ENCODE results near the gene CTTNBP2NL. TPM values are rescaled to one million over a fixed set of nuclear protein-coding genes. Genes with fewer than 3 reads are reported as not detected.

Gene CTTNBP2NL
- total and polyA plus RNA-seq, 2 experiments from 2014 or later: 19.2 to 38.4 TPM

GRCh38 chr1:112506306-112506705, 110.3 kb downstream of the CTTNBP2NL start:
- no peak overlapping the region for H3K9ac ChIP-seq
- in situ Hi-C loops (cut with MboI): no loop called here

GRCh38 chr1:112506731-112507130, 110.7 kb downstream of the CTTNBP2NL start:
- peaks cover 16% of the 10 kb centered on the region; the same call in 1 of the 2 replicates for H3K4me1 ChIP-seq (ENCODE audit: insufficient read depth)
- H3K36me3 ChIP-seq (ENCODE audit: low read depth): no peaks in the 10 kb centered on the region
- 84 to 85% methylated on average over 8 of the region's 8 CpGs for WGBS, 2 experiments (ENCODE audit: low coverage in 1 of 2, low lambda C conversion rate in 2 of 2, missing lambda C conversion rate in 2 of 2)
- in situ Hi-C loops (cut with MboI): no loop called here
- no peaks in the 10 kb centered on the region for H4K20me1 ChIP-seq (ENCODE audit: insufficient read depth)
- no peaks in the 10 kb centered on the region for H3K9me3 ChIP-seq (ENCODE audit: low read depth)
- H3F3A ChIP-seq (ENCODE audit: insufficient read depth): peaks cover 7% of the 10 kb centered on the region; the same call in 1 of the 2 replicates
- H3K9ac ChIP-seq: no peak overlapping the region
- no peaks in the 10 kb centered on the region for H3K27me3 ChIP-seq (replicated peaks; ENCODE audit: insufficient read depth)
- TF ChIP-seq EZH2 (IDR thresholded peaks at IDR 0.05; ENCODE audit: insufficient read depth, poor library complexity, severe bottlenecking) (no peak), EZH2phosphoT487 (IDR thresholded peaks at IDR 0.05; ENCODE audit: insufficient read depth, low read depth) (no peak)
- no peak overlapping the region for H3K4me3 ChIP-seq
- no peaks in the 10 kb centered on the region for H3K79me2 ChIP-seq (ENCODE audit: insufficient read depth)
- H3K9me2 ChIP-seq (ENCODE audit: insufficient read depth): no peaks in the 10 kb centered on the region
- DNase-seq: no peak
- H3K4me2 ChIP-seq (ENCODE audit: unreplicated experiment): no peak overlapping the region
- H3K27ac ChIP-seq: no peak overlapping the region
- no peak overlapping the region for H2AFZ ChIP-seq

More at GRCh38 chr1:112506306-112506705, 110.3 kb downstream of the CTTNBP2NL start:
- Histone ChIP-seq H3K36me3 (ENCODE audit: low read depth) (no peaks in the 10 kb centered on the region), H3K27me3 (replicated peaks; ENCODE audit: insufficient read depth) (no peaks in the 10 kb centered on the region), H3K4me1 (ENCODE audit: insufficient read depth) (peaks cover 16% of the 10 kb centered on the region; the same call in 1 of the 2 replicates), H4K20me1 (ENCODE audit: insufficient read depth) (no peaks in the 10 kb centered on the region), H3K9me3 (ENCODE audit: low read depth) (no peaks in the 10 kb centered on the region), H2AFZ (no peak overlapping the region), H3K9me2 (ENCODE audit: insufficient read depth) (no peaks in the 10 kb centered on the region), H3F3A (ENCODE audit: insufficient read depth) (peaks cover 7% of the 10 kb centered on the region; the same call in 1 of the 2 replicates), H3K79me2 (ENCODE audit: insufficient read depth) (no peaks in the 10 kb centered on the region), H3K4me2 (ENCODE audit: unreplicated experiment) (no peak overlapping the region), H3K27ac (no peak overlapping the region), H3K4me3 (no peak overlapping the region)
- TF ChIP-seq EZH2phosphoT487 (IDR thresholded peaks at IDR 0.05; ENCODE audit: insufficient read depth, low read depth) (no peak), EZH2 (IDR thresholded peaks at IDR 0.05; ENCODE audit: insufficient read depth, poor library complexity, severe bottlenecking) (no peak)
- DNase-seq: no peak
- 90 to 93% methylated on average over 2 of the region's 2 CpGs for WGBS, 2 experiments (ENCODE audit: low coverage in 1 of 2, low lambda C conversion rate in 2 of 2, missing lambda C conversion rate in 2 of 2)

- Histone ChIP-seq H3K27me3 (replicated peaks; ENCODE audit: insufficient read depth) (no peaks in the 10 kb centered on the region), H3K9me3 (ENCODE audit: low read depth) (no peaks in the 10 kb centered on the region)
Measured at GRCh38 chr1:112507336-112507735, 111.3 kb downstream of the CTTNBP2NL start.

GRCh38 chr1:112507921-112508277, 111.9 kb downstream of the CTTNBP2NL start:
- DNase-seq: peak; percentile 29
- H3K27me3 ChIP-seq (replicated peaks; ENCODE audit: insufficient read depth): no peaks in the 10 kb centered on the region
- in situ Hi-C loops (cut with MboI): no loop called here

More at GRCh38 chr1:112507336-112507735, 111.3 kb downstream of the CTTNBP2NL start:
- H4K20me1 ChIP-seq (ENCODE audit: insufficient read depth): no peaks in the 10 kb centered on the region
- H3K27ac ChIP-seq: no peak overlapping the region
- H3F3A ChIP-seq (ENCODE audit: insufficient read depth): peaks cover 7% of the 10 kb centered on the region; the same call in 1 of the 2 replicates
- in situ Hi-C loops (cut with MboI): no loop called here
- no peak overlapping the region for H2AFZ ChIP-seq
- H3K9ac ChIP-seq: no peak overlapping the region
- no peaks in the 10 kb centered on the region for H3K36me3 ChIP-seq (ENCODE audit: low read depth)
- no peaks in the 10 kb centered on the region for H3K9me2 ChIP-seq (ENCODE audit: insufficient read depth)
- H3K4me1 ChIP-seq (ENCODE audit: insufficient read depth): peaks cover 14% of the 10 kb centered on the region; the same call in 1 of the 2 replicates
- no peak for TF ChIP-seq EZH2phosphoT487 (IDR thresholded peaks at IDR 0.05; ENCODE audit: insufficient read depth, low read depth)
- TF ChIP-seq EZH2 (IDR thresholded peaks at IDR 0.05; ENCODE audit: insufficient read depth, poor library complexity, severe bottlenecking): no peak
- no peaks in the 10 kb centered on the region for H3K79me2 ChIP-seq (ENCODE audit: insufficient read depth)
- DNase-seq: no peak
- H3K4me2 ChIP-seq (ENCODE audit: unreplicated experiment): no peak overlapping the region
- 81 to 84% methylated on average over 8 to 9 of the region's 9 CpGs for WGBS, 2 experiments (ENCODE audit: low coverage in 1 of 2, low lambda C conversion rate in 2 of 2, missing lambda C conversion rate in 2 of 2)
- H3K4me3 ChIP-seq: no peak overlapping the region; the same call in 1 of the 2 replicates

More at GRCh38 chr1:112507921-112508277, 111.9 kb downstream of the CTTNBP2NL start:
- TF ChIP-seq EZH2phosphoT487 (IDR thresholded peaks at IDR 0.05; ENCODE audit: insufficient read depth, low read depth) (no peak), EZH2 (IDR thresholded peaks at IDR 0.05; ENCODE audit: insufficient read depth, poor library complexity, severe bottlenecking) (no peak)
- Histone ChIP-seq H3K36me3 (ENCODE audit: low read depth) (no peaks in the 10 kb centered on the region), H3K4me1 (ENCODE audit: insufficient read depth) (peaks cover 9% of the 10 kb centered on the region; the same call in 1 of the 2 replicates), H3K9ac (no peak overlapping the region), H4K20me1 (ENCODE audit: insufficient read depth) (no peaks in the 10 kb centered on the region), H3K9me2 (ENCODE audit: insufficient read depth) (no peaks in the 10 kb centered on the region), H3K4me2 (ENCODE audit: unreplicated experiment) (peak overlapping the region; percentile 74), H3K27ac (no peak overlapping the region), H2AFZ (peak overlapping the region; percentile 64), H3K4me3 (peak overlapping the region; percentile 65), H3K79me2 (ENCODE audit: insufficient read depth) (no peaks in the 10 kb centered on the region), H3F3A (ENCODE audit: insufficient read depth) (peaks cover 7% of the 10 kb centered on the region; the same call in 1 of the 2 replicates), H3K9me3 (ENCODE audit: low read depth) (no peaks in the 10 kb centered on the region)
- WGBS, 2 experiments (ENCODE audit: low coverage in 1 of 2, low lambda C conversion rate in 2 of 2, missing lambda C conversion rate in 2 of 2): 1 to 4% methylated on average over 8 to 15 of the region's 15 CpGs

All from GM23248 (cell line).